Measurements from ENCODE around the gene POLR2L.

GRCh38 chr11:826836-827145 lies 15.5 kb downstream of the POLR2L start:
- TF ChIP-seq POLR2A (IDR thresholded peaks at IDR 0.05; ENCODE audit: low read depth) (no peak), CTCF (IDR thresholded peaks at IDR 0.05) (no peak), POLR2AphosphoS5 (IDR thresholded peaks at IDR 0.05) (no peak), EP300 (IDR thresholded peaks at IDR 0.05) (no peak)
